ENCODE results near the gene COL5A2.
A peak's percentile ranks its signal among the peaks of the same experiment; 100 is the strongest.

Gene COL5A2

DNA sequence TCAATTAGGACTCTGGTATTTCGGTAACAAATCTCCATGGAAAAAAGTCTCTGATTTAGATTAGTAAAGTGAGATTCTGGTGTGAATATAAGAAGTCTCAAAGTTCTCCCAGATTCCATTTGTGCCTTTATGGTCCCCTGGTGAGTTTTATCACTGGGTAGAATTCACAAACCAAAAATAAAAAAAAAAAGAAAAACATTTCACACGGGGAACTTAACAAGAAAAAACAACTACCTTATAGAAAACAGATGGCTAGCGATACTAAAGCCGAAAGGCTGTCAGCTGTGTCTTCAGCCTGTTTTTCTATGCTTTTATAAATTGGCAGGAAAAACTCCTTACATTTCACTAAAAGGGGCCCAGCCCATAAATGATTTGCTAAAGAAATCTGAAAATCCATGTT, 50.6 kb downstream of the COL5A2 start:
- DNase-seq (ENCODE audit: low read depth) = peak; percentile 71
- TF ChIP-seq, protein P1, sequence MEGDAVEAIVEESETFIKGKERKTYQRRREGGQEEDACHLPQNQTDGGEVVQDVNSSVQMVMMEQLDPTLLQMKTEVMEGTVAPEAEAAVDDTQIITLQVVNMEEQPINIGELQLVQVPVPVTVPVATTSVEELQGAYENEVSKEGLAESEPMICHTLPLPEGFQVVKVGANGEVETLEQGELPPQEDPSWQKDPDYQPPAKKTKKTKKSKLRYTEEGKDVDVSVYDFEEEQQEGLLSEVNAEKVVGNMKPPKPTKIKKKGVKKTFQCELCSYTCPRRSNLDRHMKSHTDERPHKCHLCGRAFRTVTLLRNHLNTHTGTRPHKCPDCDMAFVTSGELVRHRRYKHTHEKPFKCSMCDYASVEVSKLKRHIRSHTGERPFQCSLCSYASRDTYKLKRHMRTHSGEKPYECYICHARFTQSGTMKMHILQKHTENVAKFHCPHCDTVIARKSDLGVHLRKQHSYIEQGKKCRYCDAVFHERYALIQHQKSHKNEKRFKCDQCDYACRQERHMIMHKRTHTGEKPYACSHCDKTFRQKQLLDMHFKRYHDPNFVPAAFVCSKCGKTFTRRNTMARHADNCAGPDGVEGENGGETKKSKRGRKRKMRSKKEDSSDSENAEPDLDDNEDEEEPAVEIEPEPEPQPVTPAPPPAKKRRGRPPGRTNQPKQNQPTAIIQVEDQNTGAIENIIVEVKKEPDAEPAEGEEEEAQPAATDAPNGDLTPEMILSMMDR (conservative IDR thresholded peaks at IDR 0.05; ENCODE audit: low read length) = no peak
- H3K4me3 ChIP-seq (ENCODE audit: low read length) = peak overlapping the region; percentile 15; the same call in 1 of the 2 replicates

DNA sequence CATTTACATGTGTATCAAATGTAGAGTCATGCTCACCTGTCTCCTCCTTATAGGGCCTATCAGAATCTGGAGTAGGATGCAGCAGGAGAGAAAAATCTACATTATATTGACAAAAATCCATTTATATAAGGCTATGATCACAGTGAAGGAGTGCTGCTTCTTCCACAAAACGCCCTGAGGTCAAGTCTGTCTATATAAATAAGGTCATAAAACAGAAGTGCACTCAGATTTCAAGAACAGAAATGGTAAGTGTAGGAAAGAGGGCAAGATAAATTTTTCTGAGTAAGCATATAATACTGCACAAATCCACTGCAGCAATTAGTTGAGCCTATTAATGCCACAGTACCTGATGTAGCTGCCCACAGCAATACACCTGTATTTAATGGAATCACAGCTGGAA, 51.8 kb downstream of the COL5A2 start:
- TF ChIP-seq, protein P1 (conservative IDR thresholded peaks at IDR 0.05; ENCODE audit: low read length) = no peak
- no peak for DNase-seq (ENCODE audit: low read depth)

DNA sequence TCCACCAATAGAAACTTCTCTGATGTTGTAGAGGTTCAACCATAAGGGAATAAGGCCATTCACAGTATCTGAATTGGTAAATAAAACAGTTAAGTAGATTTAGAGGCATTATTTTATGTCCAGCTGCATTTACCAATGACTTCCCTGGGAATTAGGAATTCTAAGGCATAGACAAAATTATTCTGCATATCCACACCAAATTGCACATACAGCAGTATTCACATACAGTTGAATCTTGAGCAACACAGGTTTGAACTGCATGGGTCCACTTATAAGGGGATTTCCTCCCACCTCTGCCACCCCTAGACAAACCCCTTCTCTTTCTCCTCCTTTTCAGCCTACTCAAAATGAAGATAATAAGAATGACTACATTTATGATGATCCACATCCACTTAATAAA, 54.4 kb downstream of the COL5A2 start:
- TF ChIP-seq, protein P1 (conservative IDR thresholded peaks at IDR 0.05; ENCODE audit: low read length) = no peak
- no peak for DNase-seq (ENCODE audit: low read depth)
- no peak overlapping the region for H3K4me3 ChIP-seq (ENCODE audit: low read length)

More for the DNA sequence above, 51.8 kb downstream of the COL5A2 start:
- no peak overlapping the region for H3K4me3 ChIP-seq (ENCODE audit: low read length)

DNA sequence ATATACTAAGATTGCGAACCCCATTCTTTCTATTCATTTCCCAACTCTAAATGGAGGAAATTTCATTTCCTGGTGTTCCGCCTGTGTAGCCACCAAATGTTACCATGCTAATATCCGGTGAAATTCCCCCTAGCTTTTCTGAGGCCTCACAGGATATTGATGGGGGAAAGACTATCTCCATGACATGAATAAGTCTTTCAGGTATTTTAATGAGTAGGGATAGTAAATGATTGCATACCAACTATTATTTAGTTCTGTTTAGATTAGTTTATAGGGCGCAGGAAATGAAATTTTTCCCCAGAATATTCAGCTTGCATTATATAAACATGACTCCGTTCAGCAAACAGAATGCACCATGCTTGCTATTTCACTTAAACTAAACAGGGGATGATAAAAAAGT, 55.4 kb downstream of the COL5A2 start:
- TF ChIP-seq, protein P1 (conservative IDR thresholded peaks at IDR 0.05; ENCODE audit: low read length) = no peak
- H3K4me3 ChIP-seq (ENCODE audit: low read length) = no peak overlapping the region
- no peak for DNase-seq (ENCODE audit: low read depth)

DNA sequence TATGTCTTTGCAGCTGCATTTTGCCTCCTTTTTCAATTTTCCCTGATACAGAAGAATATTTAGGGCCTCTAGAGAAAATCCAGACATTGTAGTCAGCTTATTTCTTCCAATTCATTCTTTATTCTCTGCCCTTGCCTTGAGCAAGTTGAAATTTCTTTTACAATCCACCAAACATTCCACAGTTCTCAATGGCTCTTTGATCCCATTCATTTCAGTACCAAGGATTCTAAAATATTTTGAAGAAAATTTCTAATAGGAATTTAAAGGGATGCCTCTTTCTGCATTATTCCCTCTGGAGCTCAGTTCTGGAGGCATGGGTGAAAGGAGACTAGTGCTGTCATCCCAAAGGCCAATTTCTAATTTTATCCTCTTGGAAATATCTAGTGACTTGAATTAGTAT, 61.2 kb downstream of the COL5A2 start:
- TF ChIP-seq, protein P1 (conservative IDR thresholded peaks at IDR 0.05; ENCODE audit: low read length) = no peak
- DNase-seq (ENCODE audit: low read depth) = no peak
- no peak overlapping the region for H3K4me3 ChIP-seq (ENCODE audit: low read length)

DNA sequence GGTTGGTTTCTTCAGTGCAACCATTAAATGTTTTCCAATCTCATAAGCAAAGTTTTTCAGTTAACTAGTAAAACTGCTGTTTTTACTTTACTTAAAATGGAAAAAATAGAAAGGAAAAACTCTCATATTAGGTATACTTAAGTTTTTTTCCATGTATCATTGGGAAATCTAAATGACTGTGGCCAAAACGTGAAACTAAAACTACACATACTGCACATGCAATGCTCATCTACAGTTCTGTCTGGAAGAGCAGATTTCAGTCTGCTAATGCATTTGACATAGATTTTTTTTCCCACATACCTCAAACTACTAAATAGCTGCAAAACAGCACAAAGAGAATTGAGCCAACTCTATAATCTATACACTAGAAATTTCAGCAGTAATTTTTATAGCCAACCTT, 62.6 kb downstream of the COL5A2 start:
- H3K4me3 ChIP-seq (ENCODE audit: low read length) = no peak overlapping the region
- peak; percentile 53 for DNase-seq (ENCODE audit: low read depth)
- TF ChIP-seq, protein P1 (conservative IDR thresholded peaks at IDR 0.05; ENCODE audit: low read length) = no peak

DNA sequence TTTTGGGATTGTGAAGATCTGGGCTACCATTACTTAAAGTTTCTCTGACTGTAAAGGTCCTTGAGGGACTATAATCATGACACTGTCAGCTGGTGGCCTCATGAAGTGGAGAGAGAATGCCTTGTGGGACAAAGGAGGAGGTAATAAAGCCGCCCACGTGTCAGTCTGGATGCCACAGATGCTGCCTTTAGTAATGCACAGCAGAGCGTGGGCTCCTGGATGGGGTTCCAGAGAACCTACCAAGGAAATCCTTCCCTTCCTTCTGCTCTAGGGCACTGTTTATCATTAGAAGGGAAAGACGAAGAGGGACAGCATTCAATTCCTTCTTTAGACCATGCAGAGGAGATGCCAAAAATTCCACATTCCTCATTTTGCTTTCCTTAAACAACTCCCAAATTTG, 63.5 kb downstream of the COL5A2 start:
- no peak for DNase-seq (ENCODE audit: low read depth)
- H3K4me3 ChIP-seq (ENCODE audit: low read length) = no peak overlapping the region
- TF ChIP-seq, protein P1 (conservative IDR thresholded peaks at IDR 0.05; ENCODE audit: low read length) = no peak

All from AG10803 (cell line).